GM18520 (cell line): Measurements from ENCODE around the gene FRMD4A.

ENCODE experiments used
- ATAC-seq: cut with Tn5 transposase; IDR thresholded peaks from one replicate; pipeline ENCODE4 v1.9.1; 2021; ENCODE audit not compliant: unreplicated experiment

FRMD4A gene

DNA sequence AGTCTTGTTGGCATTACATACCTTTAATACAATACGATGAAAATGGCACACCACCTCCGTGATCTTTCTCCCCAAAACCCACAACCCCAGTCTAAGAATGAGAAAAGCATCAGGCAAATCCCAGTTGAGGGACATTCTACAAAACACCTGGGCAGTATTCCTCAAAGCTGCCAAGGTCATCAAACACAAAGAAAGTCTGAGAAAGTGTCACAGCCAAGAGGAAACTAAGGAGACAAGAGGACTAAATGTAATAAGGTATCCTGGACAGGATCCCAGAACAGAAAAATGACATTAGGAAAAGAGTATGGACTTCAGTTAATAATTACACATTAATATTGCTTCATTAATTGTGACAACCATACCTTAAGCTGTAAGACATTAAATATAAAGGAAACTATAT is 14.5 kb upstream of the FRMD4A start:
- no peak for ATAC-seq

DNA sequence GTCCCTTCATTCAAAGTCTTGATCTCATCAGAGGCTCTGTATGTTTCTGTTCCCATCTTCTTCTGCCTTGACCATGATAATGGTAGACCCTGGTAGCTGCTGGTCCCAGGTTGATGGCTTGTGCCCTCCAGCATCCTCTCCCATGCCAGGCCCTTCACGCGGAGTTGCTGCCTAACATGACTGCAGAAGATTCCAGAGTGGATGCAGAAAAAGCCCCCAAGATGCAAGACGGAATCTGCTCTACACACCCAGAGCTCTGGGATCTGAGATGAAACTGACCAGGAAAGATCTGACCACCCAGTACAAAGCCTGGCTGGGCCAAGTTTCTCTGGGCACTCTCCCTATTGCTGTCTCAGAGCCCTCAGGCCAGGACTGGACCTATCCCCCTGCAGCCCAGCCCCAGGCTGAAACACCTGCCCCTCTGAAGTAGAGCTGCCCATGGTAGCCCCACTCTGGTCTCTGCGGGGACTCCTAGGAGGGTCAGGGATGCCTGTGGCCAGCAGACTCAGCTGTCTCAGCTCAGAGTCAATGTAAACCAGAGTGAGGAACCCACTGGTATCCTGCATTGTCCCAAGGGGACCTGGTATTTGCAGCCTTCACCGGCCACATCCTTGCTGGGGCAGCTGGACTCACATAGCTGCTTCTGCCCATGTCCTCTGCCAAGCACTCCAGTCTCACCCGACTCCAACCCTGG is 9.5 kb upstream of the FRMD4A start:
- ATAC-seq: no peak

DNA sequence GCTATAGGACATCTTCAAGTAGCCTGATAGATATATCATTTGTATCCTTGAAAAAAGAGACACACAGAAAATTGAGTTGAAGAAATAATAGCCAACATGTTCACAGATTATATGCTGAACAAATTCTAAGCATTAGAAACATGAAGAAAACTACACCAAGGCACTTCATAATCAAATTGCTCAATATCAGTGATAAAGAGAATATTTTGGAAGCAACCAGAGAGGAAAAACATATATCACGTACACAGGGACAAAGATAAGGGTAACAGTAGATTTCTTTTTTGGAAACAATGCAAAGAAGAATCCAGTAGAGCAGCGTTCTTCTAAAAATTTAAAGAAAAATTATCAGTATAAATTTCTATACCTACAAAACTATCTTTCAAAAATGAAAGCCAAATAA is 6.0 kb upstream of the FRMD4A start:
- no peak for ATAC-seq

DNA sequence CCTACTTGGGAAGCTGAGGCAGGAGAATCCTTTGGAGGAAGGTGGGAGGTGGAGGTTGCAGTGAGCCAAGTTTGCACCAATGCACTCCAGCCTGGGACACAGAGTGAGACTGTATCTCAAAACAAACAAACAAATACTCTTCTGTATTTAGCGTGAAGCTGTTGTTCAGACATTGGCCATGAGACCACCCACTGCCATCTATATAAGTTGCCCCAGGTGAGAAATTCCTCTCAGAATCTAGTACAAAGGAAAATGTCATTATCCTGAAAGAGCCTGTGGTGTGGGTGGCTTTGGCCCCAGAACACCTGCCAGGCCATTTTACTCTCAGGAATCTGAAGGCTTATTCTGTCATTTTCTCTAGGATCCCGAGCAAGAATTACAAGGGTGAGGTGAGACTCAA is 4.0 kb upstream of the FRMD4A start:
- no peak for ATAC-seq

DNA sequence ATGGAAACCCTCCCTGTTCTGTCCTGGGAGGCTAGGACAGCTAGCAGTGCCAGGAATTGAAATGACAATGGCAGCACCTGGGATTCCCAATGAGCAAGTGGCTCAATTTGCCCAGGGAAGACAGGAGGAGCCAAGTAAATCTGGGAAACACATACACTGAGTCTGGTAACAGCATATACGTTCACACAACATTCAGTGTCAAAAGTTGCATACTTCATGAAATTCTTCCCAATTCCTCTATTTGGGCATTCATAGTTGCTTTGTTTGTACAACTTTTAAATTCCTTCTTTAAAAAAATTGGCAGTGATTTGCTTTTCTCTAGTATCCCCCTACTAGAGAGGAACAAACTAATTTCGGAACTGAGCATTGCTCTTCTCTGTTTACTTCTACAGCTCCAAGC is 2.9 kb upstream of the FRMD4A start:
- ATAC-seq: no peak

DNA sequence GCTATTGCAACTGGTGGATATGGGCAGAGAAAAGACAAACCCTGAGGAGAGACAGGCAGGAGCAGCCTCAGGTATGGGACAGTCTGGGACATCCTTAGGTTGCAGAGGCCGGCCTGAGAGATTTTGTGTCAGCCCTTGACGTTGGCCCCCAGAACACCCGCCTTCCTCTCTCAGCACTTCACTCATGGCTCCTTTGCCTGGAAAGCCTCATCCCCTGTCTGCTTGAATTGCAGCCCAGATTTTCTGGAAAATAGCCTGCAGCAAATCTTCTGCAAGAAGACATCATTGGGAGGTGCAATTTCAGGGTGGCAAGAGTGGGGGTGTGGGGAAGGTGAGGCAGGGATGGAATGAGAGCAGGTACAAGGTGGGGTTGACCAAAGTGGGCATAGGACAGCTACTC is 2.2 kb upstream of the FRMD4A start:
- ATAC-seq: no peak

DNA sequence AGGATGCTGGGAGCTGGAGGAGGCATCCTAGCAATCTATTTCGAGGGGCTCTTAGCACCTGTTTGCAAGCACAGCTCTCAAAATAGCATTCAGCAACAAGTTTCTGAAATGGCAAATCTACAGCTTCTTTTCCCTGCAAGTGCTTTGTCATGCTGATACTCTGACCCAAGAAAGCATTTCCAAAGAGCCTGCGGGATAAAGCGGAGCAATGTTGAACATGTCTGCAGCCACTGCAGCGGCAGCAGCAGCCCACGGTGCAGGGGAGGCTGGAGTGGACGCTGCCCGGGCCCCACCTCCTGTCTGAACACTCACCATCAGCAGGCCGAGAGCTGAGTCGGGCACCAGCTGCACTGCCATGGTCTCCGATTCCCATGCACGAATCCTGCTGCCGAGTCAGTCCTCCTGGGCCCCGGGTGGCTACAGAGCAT is 964 bp downstream of the FRMD4A start:
- no peak for ATAC-seq

DNA sequence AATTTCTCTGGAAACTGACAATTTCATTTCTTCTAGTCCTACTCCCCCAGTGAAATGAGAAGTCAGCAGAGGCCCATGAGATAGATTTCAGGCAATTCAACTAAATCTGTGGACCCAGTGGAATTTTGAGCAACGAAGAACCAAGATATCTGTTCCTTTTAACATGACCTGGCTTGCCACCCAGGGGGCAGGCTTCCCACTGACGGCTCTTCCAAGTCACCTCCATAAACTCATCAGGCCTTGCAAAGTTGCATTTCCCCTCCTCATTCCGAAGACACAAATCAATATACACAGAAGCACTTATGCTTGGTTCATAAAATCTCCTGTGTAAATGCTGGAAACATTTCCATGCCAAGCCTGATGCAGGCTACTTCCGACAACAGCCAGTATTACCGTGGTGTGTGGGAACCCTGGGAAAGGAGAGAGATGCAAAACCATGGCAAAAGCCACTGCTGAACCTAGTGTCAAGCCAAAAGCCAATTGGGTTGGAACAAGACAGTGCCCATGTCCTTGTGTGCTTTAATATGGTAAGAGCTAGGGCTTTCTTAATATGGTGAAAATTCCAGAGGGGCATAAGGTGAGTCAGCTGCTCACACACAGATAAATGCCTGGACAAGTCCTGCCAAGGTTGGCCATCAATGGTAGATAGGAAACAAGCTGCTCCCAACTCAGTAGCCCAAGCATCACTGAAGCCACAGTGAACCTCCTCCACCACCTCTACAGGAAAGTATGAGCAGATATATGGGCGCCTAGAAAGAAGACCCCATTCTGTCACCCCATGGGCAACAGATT is 1.6 kb downstream of the FRMD4A start:
- no peak for ATAC-seq

DNA sequence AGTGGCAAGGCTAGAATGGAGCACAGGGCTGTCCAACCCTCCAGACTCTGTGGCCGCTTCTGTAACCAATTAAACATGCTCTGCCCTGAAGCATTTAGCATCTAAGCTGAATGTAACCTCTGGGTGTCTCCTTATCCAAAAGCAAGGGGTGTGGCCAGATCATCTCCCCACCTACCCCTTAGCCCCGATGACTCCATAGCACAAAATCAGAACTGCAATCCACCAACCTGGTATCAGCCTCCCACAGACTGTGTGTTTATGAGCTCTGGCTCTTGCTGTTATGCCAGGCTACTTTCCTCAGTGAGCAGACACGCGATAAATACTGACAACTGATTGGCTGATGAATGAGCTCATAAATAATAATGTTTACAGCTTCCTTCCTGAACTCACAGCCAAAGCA is 3.2 kb downstream of the FRMD4A start:
- no peak for ATAC-seq

DNA sequence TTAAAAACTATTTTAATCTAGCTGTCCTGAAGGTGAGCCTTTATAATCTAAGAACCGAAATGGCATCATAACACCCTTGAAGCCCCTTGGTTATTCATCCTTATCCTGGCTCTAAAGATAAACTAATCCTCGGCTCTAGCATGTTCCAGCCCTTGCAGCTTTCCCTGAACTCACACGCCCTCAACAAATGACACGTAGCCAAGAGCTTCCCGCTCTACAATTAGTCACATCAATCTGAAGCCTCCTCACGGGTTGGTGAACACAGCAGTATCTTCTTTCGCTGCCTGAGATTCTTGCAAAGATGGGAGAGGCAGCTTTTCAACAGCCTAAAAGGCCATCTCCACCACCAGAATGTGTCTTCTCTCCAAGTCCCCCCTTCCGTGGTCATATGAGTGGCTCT is 4.1 kb downstream of the FRMD4A start:
- no peak for ATAC-seq

DNA sequence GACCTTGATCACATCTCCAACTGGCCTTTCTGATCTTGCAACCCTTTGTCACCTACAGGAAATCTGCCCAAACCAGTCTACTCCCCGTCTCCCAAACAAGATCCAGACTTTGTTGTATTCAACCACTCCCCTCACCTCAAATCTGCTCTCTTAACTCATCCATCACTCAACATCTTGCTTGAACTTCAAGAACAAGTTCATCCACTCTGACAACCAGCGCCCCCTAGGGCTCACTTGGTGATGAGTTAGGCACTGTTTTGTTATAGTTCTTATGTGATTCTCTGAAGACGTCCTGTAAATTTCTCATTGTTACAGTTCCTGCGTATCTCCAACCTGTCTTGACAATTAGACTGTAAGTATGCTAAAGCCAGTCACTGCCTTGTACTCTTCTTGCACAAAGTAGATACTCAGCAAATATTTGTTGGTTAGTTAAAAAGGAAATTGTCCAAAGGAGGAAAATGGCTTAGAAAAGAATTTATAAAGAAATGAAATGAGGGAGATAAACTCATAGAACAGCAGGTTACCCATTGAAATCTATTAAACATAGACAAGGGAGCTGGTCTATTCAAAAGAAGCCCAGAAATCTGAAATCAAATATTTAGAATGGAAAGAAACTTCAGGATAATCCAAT is 5.3 kb downstream of the FRMD4A start:
- no peak for ATAC-seq

DNA sequence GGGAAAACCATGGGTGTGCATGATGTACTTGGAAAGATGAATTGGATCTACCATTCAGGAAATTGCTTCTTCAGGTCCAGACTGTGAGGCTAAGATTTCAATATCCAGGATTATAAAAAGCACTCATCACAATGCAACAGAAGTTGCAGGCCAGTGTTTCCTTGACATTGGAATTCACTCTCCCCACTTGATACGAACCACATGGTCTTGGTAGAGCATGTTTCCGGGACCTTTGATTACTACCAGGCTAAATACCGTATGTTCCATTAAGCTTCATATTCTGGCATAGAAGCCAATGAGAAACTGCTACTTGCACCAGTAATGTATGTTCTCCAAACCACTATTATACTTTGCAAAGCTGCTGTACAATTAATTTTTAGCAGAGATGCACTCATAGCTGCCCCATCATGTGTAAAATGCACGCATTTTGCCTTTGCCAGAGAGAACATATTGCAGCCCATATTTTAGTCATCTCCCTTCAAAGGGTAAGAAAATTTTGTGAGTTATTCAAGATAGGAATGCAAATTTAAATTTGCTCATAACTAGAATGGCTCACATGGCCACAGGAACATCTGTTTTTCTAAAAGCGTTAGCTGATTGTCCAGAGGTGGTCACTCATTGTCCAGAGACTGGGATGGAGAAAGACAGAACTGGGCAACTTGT is 8.1 kb downstream of the FRMD4A start:
- no peak for ATAC-seq

DNA sequence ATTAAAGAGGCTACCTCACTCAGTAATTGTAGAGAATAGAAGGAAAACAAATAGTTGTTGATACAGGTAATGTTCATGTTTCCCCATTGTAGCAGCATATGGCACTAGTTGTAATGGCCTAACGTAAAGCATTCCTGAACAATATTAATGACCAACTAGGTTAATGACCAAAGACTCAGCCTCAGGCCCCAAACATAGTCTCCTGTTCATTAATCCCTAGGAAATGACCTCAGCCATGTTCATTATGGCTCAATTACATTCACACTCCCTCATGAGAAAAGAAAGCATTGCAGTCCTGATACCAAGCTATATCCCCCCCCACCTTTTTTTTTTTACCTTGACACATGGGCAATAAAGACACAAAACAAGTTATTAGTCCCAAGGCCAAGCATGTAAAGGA is 12.7 kb downstream of the FRMD4A start:
- ATAC-seq: no peak

DNA sequence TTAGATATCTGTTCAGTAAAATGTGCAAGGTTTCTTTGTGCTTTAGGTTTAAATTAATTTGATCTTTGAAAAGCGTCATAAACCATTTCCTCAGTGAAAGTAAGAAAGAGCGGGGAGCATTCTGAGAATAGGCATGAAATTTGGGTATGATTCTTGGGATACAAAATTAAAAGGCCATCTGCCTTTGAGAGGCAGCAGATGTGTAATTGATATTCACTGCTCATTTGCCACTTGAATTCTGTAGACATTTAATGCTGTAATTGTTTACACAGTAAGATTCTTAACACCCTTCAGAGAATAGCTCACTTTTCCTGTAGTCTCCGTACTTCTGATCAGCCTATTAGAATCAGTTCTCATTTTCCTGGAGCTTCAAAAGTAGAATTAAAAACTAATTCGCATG is 18.7 kb downstream of the FRMD4A start:
- no peak for ATAC-seq

DNA sequence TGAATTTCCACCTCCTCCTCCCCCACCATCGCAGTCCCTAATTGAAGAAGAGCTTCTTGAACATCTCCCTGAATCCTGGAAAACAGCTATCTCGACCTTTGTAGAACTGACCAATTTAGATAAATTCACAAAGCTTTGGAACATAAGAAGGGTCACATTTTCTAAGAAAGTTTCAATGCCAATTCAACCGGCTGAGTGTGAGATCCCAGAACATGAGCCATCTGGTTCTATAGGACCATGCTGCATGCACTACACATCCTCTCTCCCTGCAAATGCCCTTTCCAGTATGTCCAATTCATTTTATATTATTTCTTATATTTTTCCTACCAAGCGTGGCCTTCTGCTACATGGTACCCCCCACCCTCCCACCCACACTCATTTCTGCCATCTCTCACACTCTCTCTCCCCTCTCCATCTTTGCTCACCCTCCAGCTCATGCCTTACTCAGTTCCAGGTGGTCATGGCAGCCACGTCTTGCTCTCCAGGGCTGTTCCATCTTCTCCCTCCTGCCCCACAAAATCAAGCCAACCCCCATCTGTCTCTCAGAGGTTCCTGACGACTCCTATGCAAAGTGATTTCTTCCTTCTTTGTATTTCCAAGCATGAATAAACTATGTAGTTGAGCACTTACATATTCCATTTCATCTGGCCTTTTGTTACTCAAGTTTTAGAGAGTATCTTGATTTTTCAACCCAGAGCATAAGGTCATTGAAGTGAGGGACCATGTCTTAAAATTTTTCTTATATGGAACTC is 19.3 kb downstream of the FRMD4A start:
- ATAC-seq: no peak

DNA sequence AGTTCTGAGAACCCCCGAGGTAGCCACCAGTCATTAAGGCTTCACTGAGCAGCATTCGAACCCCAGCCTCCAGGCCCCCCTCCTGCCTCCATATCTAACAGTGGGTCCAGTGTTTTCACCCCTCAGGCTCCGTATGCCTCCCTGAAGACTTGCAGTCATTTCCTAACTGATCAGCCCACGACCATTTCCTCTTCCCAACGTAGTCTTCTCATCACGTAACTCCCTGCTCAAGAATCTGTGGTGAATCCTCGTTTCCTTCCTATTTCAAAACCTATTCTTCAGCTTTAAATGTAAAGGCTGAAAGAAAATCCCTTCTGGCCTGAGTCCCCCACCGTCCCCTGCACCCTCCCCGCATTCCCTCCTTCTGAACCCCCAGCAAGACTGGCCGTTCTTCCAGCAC is 21.1 kb downstream of the FRMD4A start:
- ATAC-seq: no peak

DNA sequence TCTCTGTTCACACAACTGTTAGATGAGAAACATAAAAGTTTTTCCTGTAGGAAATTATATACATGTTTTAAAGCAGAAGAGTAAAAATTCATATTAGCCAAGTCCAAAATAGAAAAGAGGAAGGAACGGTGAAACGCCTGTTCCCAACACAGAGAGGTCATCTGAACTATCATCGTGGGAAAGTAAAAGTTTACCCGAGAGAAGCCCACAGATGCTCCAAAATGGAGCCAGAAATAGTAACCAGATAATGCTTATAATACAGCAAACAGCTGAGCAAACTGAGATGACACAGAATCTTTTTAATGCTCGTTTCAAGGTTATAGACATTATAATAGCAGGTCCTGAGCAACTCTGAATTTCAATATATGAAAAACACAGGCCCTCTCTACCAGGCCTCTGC is 24.5 kb downstream of the FRMD4A start:
- no peak for ATAC-seq

DNA sequence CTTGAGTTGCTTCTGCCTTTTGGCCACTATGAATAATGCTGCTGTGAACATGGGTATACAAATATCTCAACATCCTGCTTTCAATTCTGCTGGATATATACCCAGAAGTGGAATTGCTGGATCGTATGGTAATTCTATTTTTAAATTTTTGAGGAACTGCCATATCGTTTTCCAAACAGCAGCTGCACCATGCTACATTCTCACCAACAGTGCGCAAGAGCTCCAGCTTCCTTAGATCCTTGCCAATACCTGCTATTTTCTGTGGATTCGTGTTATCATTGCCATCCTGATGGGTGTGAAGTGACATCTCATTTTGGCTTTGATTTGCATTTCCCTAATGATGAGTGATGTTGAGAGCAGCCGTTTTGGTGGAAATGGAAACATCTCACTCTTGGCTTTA is 26.7 kb downstream of the FRMD4A start:
- ATAC-seq: no peak

DNA sequence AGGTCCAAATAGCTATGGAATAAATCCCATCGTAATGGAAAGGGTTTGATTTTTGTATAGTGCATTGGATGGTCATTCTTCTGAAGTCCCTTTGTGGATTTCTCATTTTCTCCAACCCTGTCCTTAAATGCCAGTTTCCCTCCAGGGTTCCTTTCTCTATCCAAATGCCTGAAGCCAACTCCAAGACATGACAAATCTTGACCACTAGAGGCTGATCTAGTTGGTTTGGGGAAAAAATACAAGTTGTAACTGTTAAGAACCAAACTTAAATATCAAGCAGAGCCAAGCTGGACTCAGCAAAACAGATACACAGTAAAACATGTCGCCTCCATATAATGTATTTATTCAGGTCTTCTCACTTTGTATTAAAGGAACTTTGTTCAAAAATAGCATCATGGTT is 28.7 kb downstream of the FRMD4A start:
- no peak for ATAC-seq

DNA sequence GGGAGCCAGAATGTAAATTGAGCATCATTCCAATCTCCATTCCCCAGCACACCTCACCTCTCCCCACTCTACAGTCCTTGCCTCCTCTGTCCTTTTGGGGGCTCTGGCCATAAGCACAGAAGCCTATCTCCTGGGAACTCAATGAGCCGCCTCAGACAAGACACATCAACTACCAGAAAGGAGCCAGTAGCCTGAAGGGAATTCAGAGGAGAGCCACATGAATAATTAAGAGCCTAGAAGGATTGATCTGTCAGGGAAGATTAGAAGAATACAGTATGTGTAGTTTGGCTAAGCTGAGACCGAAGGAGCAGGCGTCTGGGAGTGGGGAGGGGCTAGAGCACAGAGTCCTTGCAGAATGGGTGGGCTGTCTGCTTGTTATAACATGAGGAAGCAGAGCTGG is 31.2 kb downstream of the FRMD4A start:
- no peak for ATAC-seq

DNA sequence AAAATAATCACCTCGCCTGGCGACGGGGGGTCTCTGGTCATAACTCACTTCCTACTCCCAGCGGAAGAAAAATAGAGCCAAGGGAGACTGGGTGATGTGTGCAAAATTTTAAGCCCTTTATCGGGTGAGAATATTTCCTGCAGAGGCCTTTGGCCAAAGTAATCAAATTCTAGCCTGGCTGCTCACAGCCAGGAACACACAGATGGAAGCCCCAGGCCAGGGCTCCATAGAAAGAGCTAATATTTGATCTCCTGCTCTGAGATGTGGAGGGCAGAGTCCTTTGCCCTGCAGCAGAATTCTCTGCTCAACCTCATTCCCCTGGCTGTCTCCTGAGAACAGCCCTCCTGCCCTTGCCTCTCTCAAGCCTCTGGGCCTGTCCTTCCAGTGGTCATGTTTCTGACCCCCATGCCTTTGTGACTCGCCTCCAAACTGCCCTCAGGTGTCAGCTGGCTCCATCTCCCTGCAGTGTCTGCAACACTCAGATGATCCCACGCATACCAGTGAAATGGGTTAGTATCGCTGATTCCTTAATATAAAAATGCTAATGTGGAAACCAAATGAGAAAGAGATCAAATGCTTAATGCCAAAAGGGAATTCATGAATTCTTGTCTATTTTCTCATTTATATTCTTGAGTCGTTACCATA is 34.5 kb downstream of the FRMD4A start:
- no peak for ATAC-seq
